Retinal pigment epithelial cell (primary cell): Measurements from ENCODE around the gene PIGN.

Experiments used
- DNase-seq: peaks from one replicate; pipeline ENCODE4 v3.0.0-alpha.2; 2010; ENCODE audit warnings: low read depth
- H3K4me3 ChIP-seq: 2 replicates; pipeline ENCODE4 v1.5.1; 2011; ENCODE audit warnings: mild to moderate bottlenecking, low read length, control low read depth, moderate library complexity
- TF ChIP-seq, protein P1 (sequence below): conservative IDR thresholded peaks from 2 replicates; pipeline ENCODE4 v1.5.1; 2011; ENCODE audit warnings: low read depth, low read length, control low read depth, inconsistent platforms

Gene PIGN, protein sequence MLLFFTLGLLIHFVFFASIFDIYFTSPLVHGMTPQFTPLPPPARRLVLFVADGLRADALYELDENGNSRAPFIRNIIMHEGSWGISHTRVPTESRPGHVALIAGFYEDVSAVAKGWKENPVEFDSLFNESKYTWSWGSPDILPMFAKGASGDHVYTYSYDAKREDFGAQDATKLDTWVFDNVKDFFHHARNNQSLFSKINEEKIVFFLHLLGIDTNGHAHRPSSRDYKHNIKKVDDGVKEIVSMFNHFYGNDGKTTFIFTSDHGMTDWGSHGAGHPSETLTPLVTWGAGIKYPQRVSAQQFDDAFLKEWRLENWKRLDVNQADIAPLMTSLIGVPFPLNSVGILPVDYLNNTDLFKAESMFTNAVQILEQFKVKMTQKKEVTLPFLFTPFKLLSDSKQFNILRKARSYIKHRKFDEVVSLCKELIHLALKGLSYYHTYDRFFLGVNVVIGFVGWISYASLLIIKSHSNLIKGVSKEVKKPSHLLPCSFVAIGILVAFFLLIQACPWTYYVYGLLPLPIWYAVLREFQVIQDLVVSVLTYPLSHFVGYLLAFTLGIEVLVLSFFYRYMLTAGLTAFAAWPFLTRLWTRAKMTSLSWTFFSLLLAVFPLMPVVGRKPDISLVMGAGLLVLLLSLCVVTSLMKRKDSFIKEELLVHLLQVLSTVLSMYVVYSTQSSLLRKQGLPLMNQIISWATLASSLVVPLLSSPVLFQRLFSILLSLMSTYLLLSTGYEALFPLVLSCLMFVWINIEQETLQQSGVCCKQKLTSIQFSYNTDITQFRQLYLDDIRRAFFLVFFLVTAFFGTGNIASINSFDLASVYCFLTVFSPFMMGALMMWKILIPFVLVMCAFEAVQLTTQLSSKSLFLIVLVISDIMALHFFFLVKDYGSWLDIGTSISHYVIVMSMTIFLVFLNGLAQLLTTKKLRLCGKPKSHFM

DNA sequence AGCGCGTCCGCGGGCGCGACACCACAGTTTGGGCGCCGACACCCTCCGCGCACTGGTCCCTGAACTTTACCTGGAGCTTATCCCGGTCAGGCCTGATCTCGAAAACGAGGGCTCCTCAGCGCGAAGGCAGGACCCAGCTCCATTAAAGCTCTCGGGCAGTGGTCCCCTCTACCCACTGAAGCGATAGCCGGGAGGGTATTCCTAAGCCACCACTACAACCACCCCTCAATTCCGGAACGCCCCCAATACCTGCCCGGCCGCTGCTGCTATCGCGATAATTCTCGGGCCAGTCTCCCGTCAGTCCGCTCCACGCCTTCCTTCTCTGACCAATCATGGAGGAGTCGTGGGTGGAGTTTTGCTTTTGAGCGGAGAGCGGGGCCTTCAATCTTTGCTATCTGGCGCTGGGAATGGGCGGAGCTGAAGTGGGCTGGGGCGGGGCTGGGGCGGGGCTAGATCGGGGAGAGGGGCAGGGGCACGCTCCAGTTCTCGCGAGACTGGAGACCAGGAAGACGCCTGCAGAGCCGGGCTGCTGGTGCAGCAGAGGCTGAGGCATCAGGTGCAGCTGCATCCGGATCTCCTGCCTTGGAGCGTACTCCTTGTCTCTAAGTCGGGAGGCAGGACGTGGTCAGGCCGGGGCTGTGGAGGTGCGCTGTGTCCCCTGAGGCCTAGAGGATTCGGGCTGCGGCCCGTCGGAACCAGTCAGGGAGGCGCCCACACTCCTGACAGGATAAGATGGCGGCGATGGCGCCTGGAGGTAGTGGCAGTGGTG is at the start of gene PIGN, which contains the start of gene RELCH:
Gene PIGN (minus strand): TSS at position 283 of the 769 bp plus-strand sequence. CDS start 25,703 bp downstream, outside the sequence.
Gene RELCH (plus strand): TSS at position 482 of the 769 bp plus-strand sequence. CDS start 251 bp downstream, at position 733.
- peak; percentile 94 for DNase-seq
- peak within 1 kb of the TSS; percentile 93 for H3K4me3 ChIP-seq
- TF ChIP-seq, protein P1, sequence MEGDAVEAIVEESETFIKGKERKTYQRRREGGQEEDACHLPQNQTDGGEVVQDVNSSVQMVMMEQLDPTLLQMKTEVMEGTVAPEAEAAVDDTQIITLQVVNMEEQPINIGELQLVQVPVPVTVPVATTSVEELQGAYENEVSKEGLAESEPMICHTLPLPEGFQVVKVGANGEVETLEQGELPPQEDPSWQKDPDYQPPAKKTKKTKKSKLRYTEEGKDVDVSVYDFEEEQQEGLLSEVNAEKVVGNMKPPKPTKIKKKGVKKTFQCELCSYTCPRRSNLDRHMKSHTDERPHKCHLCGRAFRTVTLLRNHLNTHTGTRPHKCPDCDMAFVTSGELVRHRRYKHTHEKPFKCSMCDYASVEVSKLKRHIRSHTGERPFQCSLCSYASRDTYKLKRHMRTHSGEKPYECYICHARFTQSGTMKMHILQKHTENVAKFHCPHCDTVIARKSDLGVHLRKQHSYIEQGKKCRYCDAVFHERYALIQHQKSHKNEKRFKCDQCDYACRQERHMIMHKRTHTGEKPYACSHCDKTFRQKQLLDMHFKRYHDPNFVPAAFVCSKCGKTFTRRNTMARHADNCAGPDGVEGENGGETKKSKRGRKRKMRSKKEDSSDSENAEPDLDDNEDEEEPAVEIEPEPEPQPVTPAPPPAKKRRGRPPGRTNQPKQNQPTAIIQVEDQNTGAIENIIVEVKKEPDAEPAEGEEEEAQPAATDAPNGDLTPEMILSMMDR: no peak

DNA sequence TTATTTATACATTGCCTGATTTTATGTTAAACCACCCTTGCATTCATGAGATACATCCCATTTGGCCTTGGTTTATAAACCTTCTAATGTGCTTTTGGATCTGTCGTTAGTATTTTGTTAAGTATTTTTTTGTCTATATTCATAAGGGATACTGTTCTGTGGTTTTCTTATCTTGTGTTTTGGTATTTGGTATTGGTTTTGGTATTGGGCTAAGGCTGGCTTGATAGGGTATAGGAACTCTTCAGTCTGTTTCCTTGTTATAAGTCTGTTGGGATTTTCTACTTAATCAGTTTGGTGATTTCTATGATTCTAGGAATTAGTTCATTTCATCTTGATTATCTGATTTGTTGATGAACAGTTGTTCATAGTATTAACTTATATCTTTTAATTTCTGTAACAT is 49.4 kb upstream of the PIGN start:
- H3K4me3 ChIP-seq: no peak overlapping the region
- TF ChIP-seq, protein P1: no peak
- no peak for DNase-seq

DNA sequence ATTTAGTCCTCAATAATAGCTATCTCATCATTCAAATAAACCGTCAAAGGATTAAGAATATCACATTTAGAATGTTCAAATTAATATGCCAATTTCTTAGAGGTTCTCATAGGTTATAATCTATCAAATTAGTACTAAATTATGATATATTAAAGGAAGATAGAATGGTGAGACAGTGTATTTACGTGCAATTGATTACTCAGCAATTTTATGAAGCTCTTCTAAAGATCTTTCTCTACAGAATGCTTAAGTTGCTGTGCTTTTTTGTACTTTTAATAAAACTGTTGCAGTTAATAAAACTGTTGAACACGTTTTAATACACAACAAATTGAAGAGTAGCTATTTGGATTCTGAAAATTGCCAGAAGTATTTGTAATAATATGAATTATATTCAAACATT is 39.2 kb upstream of the PIGN start:
- no peak for DNase-seq
- no peak overlapping the region for H3K4me3 ChIP-seq
- TF ChIP-seq, protein P1: no peak

DNA sequence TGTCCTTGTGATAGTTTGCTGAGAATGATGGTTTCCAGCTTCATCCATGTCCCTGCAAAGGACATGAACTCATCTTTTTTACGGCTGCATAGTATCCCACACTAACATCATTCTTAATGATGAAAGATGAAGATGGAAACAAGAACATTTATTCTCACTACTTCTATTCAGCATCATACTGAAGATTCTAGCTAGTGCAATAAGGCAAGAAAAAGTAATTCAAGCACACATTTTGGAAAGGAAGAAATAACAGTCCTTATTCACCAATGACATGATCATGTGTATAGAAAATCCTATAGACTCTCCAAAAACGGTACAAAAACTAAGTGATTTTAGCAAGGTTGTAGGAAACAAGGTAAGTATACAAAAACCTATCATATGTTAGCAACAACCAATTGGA is 37.4 kb upstream of the PIGN start:
- H3K4me3 ChIP-seq: no peak overlapping the region
- TF ChIP-seq, protein P1: no peak
- no peak for DNase-seq

DNA sequence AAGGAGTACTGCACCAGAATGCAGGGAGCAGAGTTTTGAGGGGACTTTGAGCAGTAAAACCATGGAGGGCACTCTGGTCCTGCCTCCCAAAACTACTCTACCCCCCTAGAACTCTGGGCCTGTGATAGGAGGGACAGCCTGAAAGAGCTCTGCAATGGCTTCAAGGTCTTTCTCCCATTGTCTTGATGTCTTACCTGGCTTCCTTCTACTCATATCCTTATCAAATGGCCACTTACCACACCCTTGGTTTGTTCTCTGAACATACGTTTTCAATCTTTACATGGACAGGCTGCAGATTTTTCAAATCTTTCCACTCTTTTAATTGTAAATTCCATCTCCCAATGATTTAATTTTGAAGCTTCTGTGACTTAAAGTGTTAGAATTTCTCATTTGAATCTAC is 27.9 kb upstream of the PIGN start:
- TF ChIP-seq, protein P1: no peak
- DNase-seq: no peak
- H3K4me3 ChIP-seq: no peak overlapping the region

DNA sequence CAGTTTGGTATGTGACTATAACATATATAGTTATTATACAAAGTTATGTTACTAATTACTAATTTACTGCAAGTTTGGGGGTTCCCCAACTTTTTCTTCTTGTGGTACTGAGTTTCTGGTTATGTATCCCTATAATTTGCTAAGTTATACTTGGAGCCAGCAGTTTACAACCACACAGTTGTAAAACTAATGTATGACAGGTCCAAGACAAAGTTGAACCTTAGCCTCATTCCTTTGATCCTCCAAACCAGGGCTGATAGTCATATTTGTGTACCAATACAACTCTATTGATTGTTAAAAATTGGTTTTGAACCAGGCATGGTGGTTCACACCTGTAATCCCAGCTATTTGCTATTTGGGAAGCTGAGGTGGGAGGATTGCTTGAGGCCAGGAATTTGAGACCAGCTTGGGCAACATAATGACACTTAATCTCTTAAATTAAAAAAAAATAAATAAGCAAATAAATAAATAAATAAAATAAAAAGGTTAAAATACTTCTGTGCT is 24.5 kb upstream of the PIGN start:
- no peak for DNase-seq
- no peak overlapping the region for H3K4me3 ChIP-seq
- TF ChIP-seq, protein P1: no peak
